NCI-H1105 (cell line): ENCODE measurements around the gene GNB1.
"Not testable (repeated sequence)": the region's sequence is repeated elsewhere in the genome, so short reads cannot be mapped to it uniquely, and the experiment has no call there.

ENCODE experiments used
- DNase-seq: peaks from one replicate; lab custom pipeline; 2025; lab: John Stamatoyannopoulos, UW

GNB1 gene

GRCh38 chr1:1889847-1890505, 911 bp downstream of the GNB1 start:
- peak; percentile 19 for DNase-seq

GRCh38 chr1:1889090-1889750, 1.7 kb downstream of the GNB1 start:
- DNase-seq: no peak

- not testable (repeated sequence) for DNase-seq
These were observed 7.0 kb downstream of the GNB1 start for GRCh38 chr1:1883890-1884289.

- no peak for DNase-seq
These were observed 7.6 kb downstream of the GNB1 start for GRCh38 chr1:1883092-1883873.

- DNase-seq: no peak
These were observed 9.2 kb downstream of the GNB1 start for GRCh38 chr1:1881727-1882126.

GRCh38 chr1:1880617-1881312, 10.1 kb downstream of the GNB1 start:
- DNase-seq: no peak

- DNase-seq: no peak
These were observed 10.9 kb downstream of the GNB1 start for GRCh38 chr1:1879942-1880341.

GRCh38 chr1:1877865-1878436, 12.9 kb downstream of the GNB1 start:
- no peak for DNase-seq

- no peak for DNase-seq
These were observed 14.5 kb downstream of the GNB1 start for GRCh38 chr1:1876335-1876930.

GRCh38 chr1:1875932-1876331, 15.0 kb downstream of the GNB1 start:
- no peak for DNase-seq

GRCh38 chr1:1874901-1875300, 16.0 kb downstream of the GNB1 start:
- no peak for DNase-seq

- no peak for DNase-seq
These were observed 17.7 kb downstream of the GNB1 start for GRCh38 chr1:1873186-1873585.

GRCh38 chr1:1872329-1872994, 18.4 kb downstream of the GNB1 start:
- no peak for DNase-seq

GRCh38 chr1:1869469-1869868, 21.4 kb downstream of the GNB1 start:
- no peak for DNase-seq

GRCh38 chr1:1867164-1867563, 23.7 kb downstream of the GNB1 start:
- no peak for DNase-seq

GRCh38 chr1:1862905-1863547, 27.9 kb downstream of the GNB1 start:
- DNase-seq: no peak

- not testable (repeated sequence) for DNase-seq
These were observed 29.1 kb downstream of the GNB1 start for GRCh38 chr1:1861761-1862310.

GRCh38 chr1:1861339-1861730, 29.6 kb downstream of the GNB1 start:
- no peak for DNase-seq

- DNase-seq: not testable (repeated sequence)
These were observed 30.8 kb downstream of the GNB1 start for GRCh38 chr1:1859970-1860697.
